ENCODE results near the gene CCDC106.
A peak's percentile ranks its signal among the peaks of the same experiment; 100 is the strongest.

Gene CCDC106

GRCh38 chr19:55647732-55648584 is at the start of gene CCDC106:
Gene CCDC106 (plus strand): TSS chr19:55648212. CDS start chr19:55649047, 835 bp downstream.
- no peak for DNase-seq (ENCODE audit: low spot score)

- peak; percentile 94 for DNase-seq (ENCODE audit: low spot score)
These were observed 49.1 kb upstream of the CCDC106 start for GRCh38 chr19:55598719-55599467.

- peak; percentile 86 for DNase-seq (ENCODE audit: low spot score)
These were observed 48.6 kb upstream of the CCDC106 start, which contains the start of gene FIZ1 for GRCh38 chr19:55599468-55599841. Gene FIZ1 (minus strand): TSS chr19:55599517. CDS start chr19:55597865, 1,652 bp downstream.

- peak; percentile 60 for DNase-seq (ENCODE audit: low spot score)
These were observed 48.0 kb upstream of the CCDC106 start, which contains the start of gene ZNF524 for GRCh38 chr19:55599842-55600661. Gene ZNF524 (plus strand): TSS chr19:55600288. CDS start chr19:55602113, 1,825 bp downstream.

GRCh38 chr19:55600662-55601028 is 47.4 kb upstream of the CCDC106 start:
- DNase-seq (ENCODE audit: low spot score): no peak

- no peak for DNase-seq (ENCODE audit: low spot score)
These were observed 46.9 kb upstream of the CCDC106 start for GRCh38 chr19:55601084-55601483.

- DNase-seq (ENCODE audit: low spot score): no peak
These were observed 45.7 kb upstream of the CCDC106 start for GRCh38 chr19:55602104-55603001.

GRCh38 chr19:55603115-55603514 is 44.9 kb upstream of the CCDC106 start:
- no peak for DNase-seq (ENCODE audit: low spot score)

GRCh38 chr19:55603581-55604292 is 44.3 kb upstream of the CCDC106 start:
- no peak for DNase-seq (ENCODE audit: low spot score)

- peak; percentile 94 for DNase-seq (ENCODE audit: low spot score)
These were observed 42.8 kb upstream of the CCDC106 start for GRCh38 chr19:55605207-55605636.

GRCh38 chr19:55605637-55606470 is 42.2 kb upstream of the CCDC106 start, which contains the start of gene ZNF865:
Gene ZNF865 (plus strand): TSS chr19:55605647. CDS start chr19:55613619, 7,972 bp downstream.
- peak; percentile 69 for DNase-seq (ENCODE audit: low spot score)

GRCh38 chr19:55606471-55606787 is 41.6 kb upstream of the CCDC106 start:
- DNase-seq (ENCODE audit: low spot score): no peak

GRCh38 chr19:55606817-55607216 is 41.2 kb upstream of the CCDC106 start:
- no peak for DNase-seq (ENCODE audit: low spot score)

GRCh38 chr19:55609326-55609725 is 38.7 kb upstream of the CCDC106 start:
- no peak for DNase-seq (ENCODE audit: low spot score)

- no peak for DNase-seq (ENCODE audit: low spot score)
These were observed 36.6 kb upstream of the CCDC106 start for GRCh38 chr19:55611300-55611982.

- DNase-seq (ENCODE audit: low spot score): no peak
These were observed 35.9 kb upstream of the CCDC106 start for GRCh38 chr19:55611983-55612645.

GRCh38 chr19:55613396-55613795 is 34.6 kb upstream of the CCDC106 start:
- no peak for DNase-seq (ENCODE audit: low spot score)
